ENCODE measurements around the gene WRAP53.

Gene WRAP53

DNA sequence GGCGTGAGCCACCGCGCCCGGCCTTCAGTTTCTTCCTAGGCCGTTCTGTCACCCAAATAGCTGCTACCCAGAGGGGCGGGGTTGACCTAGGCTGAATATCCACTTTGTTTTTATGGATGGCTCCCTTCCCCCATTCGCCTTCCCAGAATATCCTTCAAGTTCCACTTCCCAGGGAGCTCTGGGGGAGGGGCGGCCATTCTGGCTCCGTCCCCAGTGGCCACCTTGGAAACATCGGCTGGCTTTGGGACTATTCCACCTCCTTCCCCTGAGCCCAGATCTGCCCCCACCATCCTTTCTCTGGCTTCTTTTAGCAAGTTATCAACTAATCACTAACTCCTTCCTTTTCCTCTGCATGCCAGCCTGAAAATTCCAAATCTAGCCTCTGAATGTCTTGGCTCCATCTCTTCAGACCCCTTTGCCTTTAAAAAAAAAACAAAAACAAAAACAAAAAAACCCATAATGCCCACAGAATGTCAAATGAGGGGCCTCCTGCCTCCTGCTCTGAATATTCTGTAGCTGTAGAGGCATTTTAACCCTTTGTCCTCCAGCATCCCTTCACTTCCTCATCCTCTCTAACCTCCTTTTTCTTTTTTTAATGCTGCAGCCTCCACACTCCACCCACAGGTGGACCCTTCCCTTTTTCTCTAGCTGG lies 31.2 kb upstream of the WRAP53 start:
- Histone ChIP-seq H3K9ac (ENCODE audit: low read length) (no peak overlapping the region), H3K14ac (ENCODE audit: low read length) (no peak overlapping the region), H3K79me2 (ENCODE audit: control insufficient read depth, insufficient read depth, low read length, poor library complexity) (no peaks in the 10 kb centered on the region), H3K18ac (ENCODE audit: low read length) (no peak overlapping the region), H4K12ac (ENCODE audit: low read depth, low read length) (no peak overlapping the region), H3K4me3 (ENCODE audit: low read depth, low read length) (no peak overlapping the region), H3K79me1 (ENCODE audit: low read length) (no peaks in the 10 kb centered on the region), H3K9me3 (ENCODE audit: insufficient read depth, low read depth, low read length) (peaks cover 11% of the 10 kb centered on the region), H4K91ac (ENCODE audit: low read depth, low read length) (no peak overlapping the region), H4K8ac (ENCODE audit: low read depth, low read length) (no peak overlapping the region), H3K23ac (ENCODE audit: low read length) (no peak overlapping the region), H3K4me1 (ENCODE audit: control insufficient read depth in 1 of 2, insufficient read depth in 2 of 2, low read length in 2 of 2) (peaks cover 3 to 4% of the 10 kb centered on the region in 2 experiments), H2AK5ac (ENCODE audit: low read length) (no peak overlapping the region), H3K4me2 (ENCODE audit: low read length) (peak overlapping the region; percentile 11), H2BK12ac (ENCODE audit: low read length) (no peak overlapping the region), H3K4ac (ENCODE audit: low read depth, low read length) (no peak overlapping the region), H3K27ac (ENCODE audit: low read depth, low read length) (no peak overlapping the region), H2BK120ac (ENCODE audit: insufficient read depth, low read length, poor library complexity) (no peak overlapping the region), H3K36me3 (ENCODE audit: control insufficient read depth in 1 of 2, insufficient read depth in 2 of 2, low read length in 2 of 2) (peaks cover 0 to 2% of the 10 kb centered on the region in 2 experiments), H3K27me3 (ENCODE audit: insufficient read depth, low read length) (peaks cover 15% of the 10 kb centered on the region), H2BK5ac (ENCODE audit: low read depth, low read length, poor library complexity) (no peak overlapping the region), H2AFZ (ENCODE audit: insufficient read depth, low read length, poor library complexity) (no peak overlapping the region)
- no peak for DNase-seq
- no CpG with 5 or more reads among the region's 10 CpGs for WGBS (ENCODE audit: extremely low coverage, insufficient coverage, insufficient read length)

DNA sequence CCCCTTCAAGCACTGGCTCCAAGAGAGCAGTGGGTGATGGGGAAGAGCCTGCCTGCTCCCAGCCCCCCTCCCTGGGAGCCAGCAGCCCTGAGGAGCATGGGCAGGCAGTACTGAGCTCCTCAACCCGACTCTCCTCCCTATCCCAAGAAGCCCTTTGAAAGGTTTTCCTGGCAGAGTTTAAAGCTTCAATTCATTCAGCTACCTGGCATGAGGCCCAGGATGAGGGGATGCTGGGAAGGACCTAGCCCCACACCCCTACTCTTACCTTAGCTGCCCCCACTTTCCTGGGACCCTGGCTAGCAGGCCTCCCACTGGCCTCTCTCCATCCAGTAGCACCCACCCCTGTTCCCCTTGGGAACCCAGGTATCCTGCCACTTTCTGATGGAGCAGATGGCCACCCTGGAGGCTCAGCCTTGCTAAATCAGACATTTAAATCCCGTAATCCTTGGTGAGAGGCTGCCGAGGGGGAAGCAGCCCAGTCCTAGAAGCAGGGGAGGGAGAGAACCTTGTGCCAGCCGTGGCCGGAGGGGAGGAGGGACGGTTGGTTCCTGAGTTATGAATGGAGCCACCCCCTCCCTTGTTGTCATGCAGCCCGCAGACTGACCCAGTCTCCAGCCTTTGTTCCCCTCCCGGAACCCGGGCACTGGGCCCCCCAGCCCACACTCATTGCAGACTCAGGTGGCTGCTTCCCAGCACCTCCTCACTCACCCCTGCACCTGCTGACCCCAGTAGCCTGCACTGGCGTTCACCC lies 20.4 kb upstream of the WRAP53 start:
- H3K36me3 ChIP-seq (ENCODE audit: control insufficient read depth in 1 of 2, insufficient read depth in 2 of 2, low read length in 2 of 2) = peaks cover 38 to 47% of the 10 kb centered on the region in 2 experiments
- no peak overlapping the region for H2BK5ac ChIP-seq (ENCODE audit: low read depth, low read length, poor library complexity)
- H3K4me2 ChIP-seq (ENCODE audit: low read length) = no peak overlapping the region
- H2BK120ac ChIP-seq (ENCODE audit: insufficient read depth, low read length, poor library complexity) = no peak overlapping the region
- no peaks in the 10 kb centered on the region for H3K9me3 ChIP-seq (ENCODE audit: insufficient read depth, low read depth, low read length)
- H3K79me1 ChIP-seq (ENCODE audit: low read length) = no peaks in the 10 kb centered on the region
- WGBS (ENCODE audit: extremely low coverage, insufficient coverage, insufficient read length) = no CpG with 5 or more reads among the region's 10 CpGs
- H3K18ac ChIP-seq (ENCODE audit: low read length) = no peak overlapping the region
- H3K4me3 ChIP-seq (ENCODE audit: low read depth, low read length) = no peak overlapping the region
- H2AK5ac ChIP-seq (ENCODE audit: low read length) = no peak overlapping the region
- H2BK12ac ChIP-seq (ENCODE audit: low read length) = no peak overlapping the region
- no peaks in the 10 kb centered on the region for H3K79me2 ChIP-seq (ENCODE audit: control insufficient read depth, insufficient read depth, low read length, poor library complexity)
- H3K4ac ChIP-seq (ENCODE audit: low read depth, low read length) = no peak overlapping the region
- H3K27ac ChIP-seq (ENCODE audit: low read depth, low read length) = no peak overlapping the region
- H3K4me1 ChIP-seq (ENCODE audit: control insufficient read depth in 1 of 2, insufficient read depth in 2 of 2, low read length in 2 of 2) = no peaks in the 10 kb centered on the region
- H3K23ac ChIP-seq (ENCODE audit: low read length) = no peak overlapping the region
- no peak overlapping the region for H4K12ac ChIP-seq (ENCODE audit: low read depth, low read length)
- no peak overlapping the region for H2AFZ ChIP-seq (ENCODE audit: insufficient read depth, low read length, poor library complexity)
- no peak overlapping the region for H4K91ac ChIP-seq (ENCODE audit: low read depth, low read length)
- no peak overlapping the region for H3K9ac ChIP-seq (ENCODE audit: low read length)
- DNase-seq = no peak
- H3K27me3 ChIP-seq (ENCODE audit: insufficient read depth, low read length) = no peaks in the 10 kb centered on the region
- no peak overlapping the region for H4K8ac ChIP-seq (ENCODE audit: low read depth, low read length)
- H3K14ac ChIP-seq (ENCODE audit: low read length) = no peak overlapping the region

DNA sequence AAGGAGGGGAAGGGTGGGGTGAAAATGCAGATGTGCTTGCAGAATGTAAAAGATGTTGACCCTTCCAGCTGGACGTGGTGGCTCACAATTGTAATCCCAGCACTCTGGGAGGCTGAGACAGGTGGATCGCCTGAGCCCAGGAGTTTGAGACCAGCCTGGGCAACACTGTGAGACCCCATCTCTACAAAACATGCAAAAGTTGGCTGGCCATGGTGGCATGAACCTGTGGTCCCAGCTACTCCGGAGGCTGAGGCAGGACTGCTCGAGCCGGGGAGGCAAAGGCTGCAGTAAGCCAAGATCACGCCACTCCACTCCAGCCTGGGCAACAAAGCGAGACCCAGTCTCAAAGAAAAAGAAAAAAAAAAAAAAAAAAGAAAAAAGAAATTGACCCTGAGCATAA lies 19.8 kb upstream of the WRAP53 start:
- DNase-seq = no peak
- H3K4me1 ChIP-seq (ENCODE audit: control insufficient read depth in 1 of 2, insufficient read depth in 2 of 2, low read length in 2 of 2) = no peaks in the 10 kb centered on the region
- no peak overlapping the region for H3K9ac ChIP-seq (ENCODE audit: low read length)
- no peak overlapping the region for H3K4me3 ChIP-seq (ENCODE audit: low read depth, low read length)
- WGBS (ENCODE audit: extremely low coverage, insufficient coverage, insufficient read length) = no CpG with 5 or more reads among the region's 7 CpGs
- H3K18ac ChIP-seq (ENCODE audit: low read length) = no peak overlapping the region
- H2BK12ac ChIP-seq (ENCODE audit: low read length) = no peak overlapping the region
- H3K27me3 ChIP-seq (ENCODE audit: insufficient read depth, low read length) = no peaks in the 10 kb centered on the region
- H2BK120ac ChIP-seq (ENCODE audit: insufficient read depth, low read length, poor library complexity) = no peak overlapping the region
- H3K14ac ChIP-seq (ENCODE audit: low read length) = no peak overlapping the region
- H3K36me3 ChIP-seq (ENCODE audit: control insufficient read depth in 1 of 2, insufficient read depth in 2 of 2, low read length in 2 of 2) = peaks cover 39 to 51% of the 10 kb centered on the region in 2 experiments
- no peak overlapping the region for H2AK5ac ChIP-seq (ENCODE audit: low read length)
- no peak overlapping the region for H2BK5ac ChIP-seq (ENCODE audit: low read depth, low read length, poor library complexity)
- no peak overlapping the region for H4K8ac ChIP-seq (ENCODE audit: low read depth, low read length)
- no peaks in the 10 kb centered on the region for H3K79me2 ChIP-seq (ENCODE audit: control insufficient read depth, insufficient read depth, low read length, poor library complexity)
- peaks cover under 1% of the 10 kb centered on the region for H3K9me3 ChIP-seq (ENCODE audit: insufficient read depth, low read depth, low read length)
- no peak overlapping the region for H4K91ac ChIP-seq (ENCODE audit: low read depth, low read length)
- H3K4ac ChIP-seq (ENCODE audit: low read depth, low read length) = no peak overlapping the region
- H3K23ac ChIP-seq (ENCODE audit: low read length) = no peak overlapping the region
- no peak overlapping the region for H3K27ac ChIP-seq (ENCODE audit: low read depth, low read length)
- H3K79me1 ChIP-seq (ENCODE audit: low read length) = no peaks in the 10 kb centered on the region
- no peak overlapping the region for H2AFZ ChIP-seq (ENCODE audit: insufficient read depth, low read length, poor library complexity)
- no peak overlapping the region for H4K12ac ChIP-seq (ENCODE audit: low read depth, low read length)
- H3K4me2 ChIP-seq (ENCODE audit: low read length) = no peak overlapping the region

DNA sequence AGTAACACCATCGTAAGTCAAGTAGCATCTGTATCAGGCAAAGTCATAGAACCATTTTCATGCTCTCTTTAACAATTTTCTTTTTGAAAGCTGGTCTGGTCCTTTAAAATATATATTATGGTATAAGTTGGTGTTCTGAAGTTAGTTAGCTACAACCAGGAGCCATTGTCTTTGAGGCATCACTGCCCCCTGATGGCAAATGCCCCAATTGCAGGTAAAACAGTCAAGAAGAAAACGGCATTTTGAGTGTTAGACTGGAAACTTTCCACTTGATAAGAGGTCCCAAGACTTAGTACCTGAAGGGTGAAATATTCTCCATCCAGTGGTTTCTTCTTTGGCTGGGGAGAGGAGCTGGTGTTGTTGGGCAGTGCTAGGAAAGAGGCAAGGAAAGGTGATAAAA lies 15.0 kb upstream of the WRAP53 start:
- Histone ChIP-seq H2AFZ (ENCODE audit: insufficient read depth, low read length, poor library complexity) (no peak overlapping the region), H2BK5ac (ENCODE audit: low read depth, low read length, poor library complexity) (no peak overlapping the region), H3K18ac (ENCODE audit: low read length) (no peak overlapping the region), H3K9ac (ENCODE audit: low read length) (no peak overlapping the region), H2BK12ac (ENCODE audit: low read length) (no peak overlapping the region), H4K8ac (ENCODE audit: low read depth, low read length) (no peak overlapping the region), H3K14ac (ENCODE audit: low read length) (no peak overlapping the region), H3K79me1 (ENCODE audit: low read length) (no peaks in the 10 kb centered on the region), H3K27me3 (ENCODE audit: insufficient read depth, low read length) (no peaks in the 10 kb centered on the region), H4K91ac (ENCODE audit: low read depth, low read length) (no peak overlapping the region), H3K79me2 (ENCODE audit: control insufficient read depth, insufficient read depth, low read length, poor library complexity) (no peaks in the 10 kb centered on the region), H3K4ac (ENCODE audit: low read depth, low read length) (no peak overlapping the region), H2AK5ac (ENCODE audit: low read length) (no peak overlapping the region), H3K9me3 (ENCODE audit: insufficient read depth, low read depth, low read length) (peaks cover 6% of the 10 kb centered on the region), H3K23ac (ENCODE audit: low read length) (no peak overlapping the region), H3K4me1 (ENCODE audit: control insufficient read depth in 1 of 2, insufficient read depth in 2 of 2, low read length in 2 of 2) (peaks cover 8 to 9% of the 10 kb centered on the region in 2 experiments), H3K27ac (ENCODE audit: low read depth, low read length) (no peak overlapping the region), H3K4me3 (ENCODE audit: low read depth, low read length) (no peak overlapping the region), H2BK120ac (ENCODE audit: insufficient read depth, low read length, poor library complexity) (no peak overlapping the region), H4K12ac (ENCODE audit: low read depth, low read length) (no peak overlapping the region), H3K36me3 (ENCODE audit: control insufficient read depth in 1 of 2, insufficient read depth in 2 of 2, low read length in 2 of 2) (peaks cover 59 to 65% of the 10 kb centered on the region in 2 experiments), H3K4me2 (ENCODE audit: low read length) (no peak overlapping the region)
- WGBS (ENCODE audit: extremely low coverage, insufficient coverage, insufficient read length) = no CpG with 5 or more reads among the region's 2 CpGs
- peak in 1 of 2 donors; percentile 21 for DNase-seq
